ENCODE measurements around the gene RHBDL1.
A peak's percentile ranks its signal among the peaks of the same experiment; 100 is the strongest.

Gene RHBDL1

DNA sequence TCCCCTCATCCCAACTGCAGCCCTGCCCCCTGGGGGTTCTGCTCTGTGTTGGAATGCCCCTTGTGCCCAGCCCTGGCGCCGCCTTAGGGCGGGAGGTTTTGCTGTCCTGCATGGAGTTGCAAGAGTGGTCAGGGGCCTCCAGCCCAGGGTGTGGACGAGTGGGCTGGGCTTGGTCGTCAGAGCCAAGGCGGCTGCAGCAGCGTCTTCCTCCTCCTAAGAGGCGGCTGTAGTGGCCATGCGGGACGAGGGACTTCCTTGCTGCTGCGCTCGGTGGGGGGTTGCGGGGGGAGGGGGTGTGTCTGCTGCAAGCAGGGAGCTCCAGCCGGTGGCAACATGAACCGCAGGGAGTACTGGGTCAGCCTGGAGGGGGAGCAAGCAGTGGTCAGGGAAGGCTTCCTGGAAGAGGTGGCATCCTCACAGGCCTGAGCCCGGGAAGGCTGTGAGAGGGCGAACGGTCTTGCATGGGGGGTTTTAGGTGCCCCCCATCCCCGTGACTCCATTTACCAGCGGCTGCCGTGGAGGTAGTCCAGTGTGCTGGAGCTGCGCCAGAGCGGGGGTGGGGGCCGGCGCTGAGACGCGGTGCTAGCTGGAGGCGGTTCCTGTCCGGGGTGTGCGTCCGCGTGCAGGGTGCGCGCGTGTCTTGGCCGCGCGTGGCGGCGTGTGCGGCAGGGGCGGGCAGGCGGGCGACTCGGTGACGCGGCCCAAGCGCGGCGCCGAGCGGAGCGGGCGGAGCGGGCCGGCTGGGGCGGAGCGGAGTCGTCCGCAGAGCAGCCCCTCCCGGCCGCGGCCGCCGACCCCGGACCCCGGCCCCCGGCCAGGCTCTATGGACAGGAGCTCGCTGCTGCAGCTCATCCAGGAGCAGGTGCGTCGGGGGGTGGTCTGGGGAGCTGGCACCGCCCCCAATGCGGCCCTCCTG is at the start of gene RHBDL1:
RHBDL1 (plus strand) TSS at position 704 of the 916 bp plus-strand sequence; CDS start at position 824, 120 bp downstream.
- no peak for DNase-seq (ENCODE audit: low spot score)

DNA sequence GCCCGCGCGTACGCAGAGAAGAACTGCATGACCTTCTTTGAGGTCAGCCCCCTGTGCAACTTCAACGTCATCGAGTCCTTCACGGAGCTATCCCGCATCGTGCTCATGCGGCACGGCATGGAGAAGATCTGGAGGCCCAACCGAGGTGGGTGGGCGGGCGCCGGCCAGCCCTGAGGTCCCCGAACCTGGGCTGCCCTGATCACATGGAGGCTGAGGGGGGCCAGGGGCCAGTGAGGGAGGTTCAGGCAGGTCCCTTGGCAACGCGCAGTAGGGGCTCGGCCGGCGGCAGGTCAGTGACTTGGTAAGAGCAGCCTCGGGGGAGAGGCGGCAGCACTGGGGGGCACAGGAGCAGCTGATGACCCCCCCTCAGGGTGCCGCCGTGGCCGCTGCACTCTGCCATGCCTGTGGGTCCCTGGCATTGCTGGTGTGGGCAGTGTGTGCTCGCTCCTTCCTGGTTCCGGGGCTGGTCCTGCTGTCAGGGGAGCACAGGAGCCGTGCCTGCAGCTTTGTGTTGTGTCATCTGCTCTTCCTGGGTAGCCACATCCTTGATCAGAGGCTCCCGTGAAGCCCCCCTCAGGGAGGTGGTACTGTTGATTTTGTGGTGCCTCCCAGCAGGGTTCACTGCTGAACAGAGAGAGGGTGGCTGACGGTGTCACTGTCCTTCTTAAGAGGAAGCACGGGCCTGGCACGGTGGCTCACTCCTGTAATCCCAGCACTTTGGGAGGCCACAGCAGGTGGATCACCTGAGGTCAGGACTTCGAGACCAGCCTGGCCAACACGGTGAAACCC is 49.3 kb upstream of the RHBDL1 start:
- no peak for DNase-seq (ENCODE audit: low spot score)

DNA sequence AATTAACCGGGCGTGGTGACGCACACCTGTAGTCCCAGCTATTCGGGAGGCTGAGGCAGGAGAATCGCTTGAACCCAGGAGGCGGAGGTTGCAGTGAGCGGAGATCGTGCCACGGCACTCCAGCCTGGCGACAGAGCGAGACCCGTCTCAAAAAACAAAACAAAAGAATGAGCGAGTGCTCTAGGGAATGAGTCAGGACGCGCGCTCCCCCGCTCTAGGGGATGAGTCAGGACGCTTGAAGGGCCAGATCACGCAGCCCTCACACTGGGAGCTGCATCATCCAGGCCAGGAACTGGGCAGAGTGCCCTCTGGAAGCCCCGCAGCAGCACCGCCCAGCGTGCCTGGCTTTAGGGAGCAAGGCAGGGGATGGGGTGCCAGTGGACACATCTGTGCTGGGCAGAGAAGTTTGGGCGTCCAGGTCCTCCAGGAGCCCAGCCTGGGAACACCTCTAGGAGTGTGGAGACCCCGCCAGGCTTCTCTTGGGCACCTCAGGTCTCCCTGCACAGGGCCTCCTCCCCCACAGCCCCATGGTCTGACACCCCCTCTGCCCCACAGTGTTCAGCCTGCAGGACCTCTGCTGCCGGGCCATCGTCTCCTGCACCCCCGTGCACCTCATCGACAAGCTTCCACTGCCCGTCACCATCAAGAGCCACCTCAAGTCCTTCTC is 48.6 kb upstream of the RHBDL1 start:
- DNase-seq (ENCODE audit: low spot score), result peak; percentile 97

DNA sequence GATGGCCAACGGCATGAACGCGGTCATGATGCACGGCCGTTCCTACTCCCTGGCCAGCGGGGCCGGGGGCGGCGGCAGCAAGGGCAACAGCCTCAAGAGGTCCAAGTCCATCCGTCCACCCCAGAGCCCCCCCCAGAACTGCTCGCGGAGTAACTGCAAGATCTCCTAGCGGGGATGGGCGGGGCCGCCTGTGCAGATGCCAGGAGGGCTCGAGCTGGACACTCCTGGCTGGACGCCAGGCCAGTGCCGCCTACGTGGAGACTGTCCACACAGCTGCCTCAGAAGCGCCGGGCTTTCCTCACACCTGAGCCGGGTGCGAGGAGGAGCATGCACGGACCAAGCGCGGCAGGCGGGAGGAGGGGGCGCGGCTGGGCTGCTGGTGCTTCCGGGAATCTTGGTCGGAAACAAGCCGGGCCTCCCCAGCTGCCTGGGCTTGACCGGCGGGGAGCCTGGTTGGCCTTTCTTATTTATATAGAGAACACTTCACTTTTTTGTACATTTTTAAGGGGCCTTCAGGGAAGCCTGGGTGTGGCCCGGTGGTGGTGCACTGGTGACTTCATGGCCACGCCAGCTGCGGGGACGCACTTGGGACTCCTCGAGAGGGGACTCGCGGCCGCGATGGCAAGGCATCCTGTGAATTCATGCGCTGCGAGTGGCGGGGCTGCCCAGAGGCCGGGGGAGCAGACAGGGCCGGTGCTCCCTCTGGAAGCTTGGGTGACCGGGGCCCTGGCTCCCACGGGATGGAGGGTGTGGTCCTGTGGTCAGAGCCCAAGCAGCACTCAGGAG is 47.8 kb upstream of the RHBDL1 start:
- DNase-seq (ENCODE audit: low spot score), result no peak

DNA sequence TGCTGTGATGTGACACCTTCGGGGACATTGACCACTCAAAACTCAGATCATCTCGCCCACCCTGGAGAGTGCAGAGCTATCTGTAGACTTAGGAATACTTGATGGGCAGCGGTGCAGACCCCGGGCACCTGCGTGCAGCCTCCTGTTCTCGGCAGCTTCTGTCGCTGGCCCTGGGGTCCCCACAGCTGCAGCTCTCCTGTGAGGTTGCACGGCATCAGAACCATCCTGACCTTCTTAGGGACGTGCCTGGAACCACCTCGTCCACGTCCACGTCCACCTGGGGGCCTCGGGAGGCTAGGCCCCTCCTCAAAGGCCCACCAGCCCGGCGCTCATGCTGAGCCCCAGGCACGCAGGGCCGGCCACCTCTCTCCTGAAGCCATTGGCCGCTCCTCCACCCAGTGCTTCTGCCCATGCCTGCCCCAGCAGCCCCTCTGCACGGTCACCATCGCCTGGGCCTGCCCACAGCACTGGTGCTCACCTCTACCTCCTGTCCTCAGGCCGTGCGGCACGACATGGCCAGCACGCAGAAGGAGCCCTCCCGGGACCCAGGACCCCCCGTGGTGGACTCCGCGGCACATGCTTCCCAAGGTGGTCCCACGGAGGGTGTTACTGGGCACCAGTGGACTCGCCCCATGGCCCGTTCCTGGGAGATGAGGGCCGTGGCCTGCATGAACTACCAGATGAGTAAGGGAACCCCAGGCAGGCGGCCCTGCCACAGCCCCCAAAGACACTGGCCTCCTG is 47.0 kb upstream of the RHBDL1 start:
- DNase-seq (ENCODE audit: low spot score), result no peak

DNA sequence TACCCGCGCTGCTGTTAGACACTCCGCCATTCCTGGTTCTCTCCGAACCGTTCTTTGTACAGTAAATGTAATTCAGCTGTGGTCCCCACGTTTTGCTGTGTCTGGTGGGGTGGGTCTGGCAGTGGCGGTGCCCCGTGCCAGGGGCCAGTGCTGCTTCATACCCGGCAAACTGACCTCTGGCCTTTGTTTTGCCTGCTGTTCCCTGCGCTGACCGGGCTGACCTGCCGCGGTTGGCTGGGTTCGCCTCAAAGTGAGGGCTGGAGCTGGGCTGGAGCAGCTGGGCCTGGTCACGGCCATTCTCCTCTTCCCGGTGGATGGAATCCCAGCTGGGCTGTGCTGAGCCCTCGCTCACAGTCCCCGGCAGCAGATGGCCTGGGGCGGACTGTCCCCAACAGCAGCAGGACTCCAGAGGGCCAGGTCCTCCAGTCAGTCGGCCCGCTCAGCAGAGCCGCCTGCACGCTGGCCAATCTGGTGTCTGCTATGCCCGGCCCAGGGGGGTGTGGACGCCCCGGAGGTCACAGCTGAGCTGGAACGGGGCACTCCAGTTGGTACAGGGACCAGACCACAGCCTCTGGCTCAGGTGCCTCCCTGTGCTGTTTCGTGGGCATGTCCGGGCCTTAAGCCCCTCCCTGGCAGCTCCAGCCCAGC is 46.2 kb upstream of the RHBDL1 start:
- no peak for DNase-seq (ENCODE audit: low spot score)

DNA sequence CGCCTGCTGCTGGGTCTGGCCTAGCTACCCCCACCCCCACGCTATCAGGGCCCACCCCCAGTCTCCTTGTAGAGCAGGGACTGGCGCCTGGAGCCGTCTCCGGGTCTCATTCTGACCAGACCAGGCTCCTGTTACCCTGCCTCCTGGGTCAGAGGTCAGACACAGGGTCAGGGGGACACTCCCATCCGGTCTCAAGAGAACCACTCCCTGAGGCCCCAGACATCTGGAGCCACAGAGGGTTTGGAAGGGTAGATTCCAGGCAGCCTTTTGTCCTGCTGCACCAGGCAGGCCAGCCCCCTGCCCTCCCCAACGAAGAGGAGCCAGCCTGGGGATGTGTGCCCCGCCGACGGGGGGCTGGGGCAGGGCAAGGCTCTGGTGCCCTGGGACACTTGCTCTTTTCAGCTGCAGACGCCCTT is 45.6 kb upstream of the RHBDL1 start:
- no peak for DNase-seq (ENCODE audit: low spot score)

DNA sequence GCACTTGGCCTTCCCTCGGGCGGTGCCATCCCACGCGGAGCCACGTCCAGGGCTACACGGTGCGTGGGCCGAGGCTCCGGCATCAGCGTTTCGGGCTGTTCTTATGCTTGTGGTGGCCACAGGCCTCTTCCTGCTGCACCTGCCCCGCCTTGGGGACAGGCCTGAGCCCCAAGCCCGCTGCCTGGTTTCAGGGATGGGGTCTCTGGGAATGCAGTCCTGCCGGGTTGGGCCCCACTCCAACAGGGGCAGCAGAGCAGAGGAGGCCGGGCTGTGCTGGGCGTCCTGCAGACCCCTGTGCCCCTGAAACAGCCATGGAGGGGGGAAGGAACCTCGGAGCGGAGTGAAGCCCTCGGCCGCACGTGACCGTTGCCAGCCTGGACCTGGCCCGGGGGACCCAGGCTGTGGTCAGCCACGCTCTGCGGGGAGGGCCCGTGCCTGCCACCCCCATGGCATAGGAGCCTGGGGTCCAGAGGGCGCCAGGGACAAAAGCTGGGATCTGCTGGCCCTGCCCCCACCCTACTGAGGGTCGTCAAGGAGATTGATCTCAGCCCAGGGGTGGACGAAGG is 45.1 kb upstream of the RHBDL1 start:
- no peak for DNase-seq (ENCODE audit: low spot score)

DNA sequence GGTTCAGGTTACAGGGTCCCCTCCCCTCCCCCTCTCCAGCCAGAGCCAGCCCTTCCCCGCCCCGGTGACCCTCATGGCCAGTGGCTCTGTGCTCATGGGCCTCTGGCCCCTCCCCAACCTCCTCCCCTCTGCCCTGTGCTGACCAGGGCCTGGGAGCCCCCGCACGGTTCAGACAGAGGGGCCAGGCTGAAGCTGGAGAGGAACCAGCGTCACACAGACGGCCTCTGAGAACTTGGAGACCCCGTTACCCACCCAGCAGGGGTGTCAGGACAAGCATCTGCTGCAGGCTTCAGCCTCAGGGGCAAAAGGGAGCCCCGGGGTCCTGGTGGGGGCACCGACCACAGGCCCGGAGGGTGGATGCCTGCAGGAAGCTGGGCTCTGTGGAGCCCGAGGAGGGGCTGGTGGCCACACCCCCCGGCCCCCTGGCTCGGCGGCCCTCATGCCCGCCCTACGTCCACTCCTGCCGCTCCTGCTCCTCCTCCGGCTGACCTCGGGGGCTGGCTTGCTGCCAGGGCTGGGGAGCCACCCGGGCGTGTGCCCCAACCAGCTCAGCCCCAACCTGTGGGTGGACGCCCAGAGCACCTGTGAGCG is 44.6 kb upstream of the RHBDL1 start, which contains the start of gene WFIKKN1:
WFIKKN1 (plus strand) TSS at position 171 of the 591 bp plus-strand sequence; CDS start at position 440, 269 bp downstream.
- DNase-seq (ENCODE audit: low spot score), result no peak

DNA sequence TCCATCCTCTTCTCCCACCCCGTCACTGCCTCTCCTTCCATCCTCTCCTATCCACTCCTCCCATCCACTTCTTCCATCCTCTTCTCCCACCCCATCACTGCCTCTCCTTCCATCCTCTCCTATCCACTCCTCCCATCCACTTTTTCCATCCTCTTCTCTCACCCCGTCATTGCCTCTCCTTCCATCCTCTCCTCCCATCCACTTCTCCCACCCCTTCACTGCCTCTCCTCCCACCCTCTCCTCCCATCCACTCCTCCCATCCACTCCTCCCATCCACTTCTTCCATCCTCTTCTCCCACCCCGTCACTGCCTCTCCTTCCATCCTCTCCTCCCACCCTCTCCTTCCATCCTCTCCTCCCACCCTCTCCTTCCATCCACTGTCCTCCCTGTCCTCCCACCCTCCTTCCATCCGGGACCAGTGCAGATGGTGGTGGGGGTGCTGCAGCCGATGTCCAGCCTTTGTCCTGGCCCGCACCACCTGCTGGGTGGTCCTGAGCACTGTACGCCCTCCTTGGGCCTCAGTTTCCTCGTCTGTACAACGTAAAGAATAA is 43.6 kb upstream of the RHBDL1 start:
- DNase-seq (ENCODE audit: low spot score), result no peak

DNA sequence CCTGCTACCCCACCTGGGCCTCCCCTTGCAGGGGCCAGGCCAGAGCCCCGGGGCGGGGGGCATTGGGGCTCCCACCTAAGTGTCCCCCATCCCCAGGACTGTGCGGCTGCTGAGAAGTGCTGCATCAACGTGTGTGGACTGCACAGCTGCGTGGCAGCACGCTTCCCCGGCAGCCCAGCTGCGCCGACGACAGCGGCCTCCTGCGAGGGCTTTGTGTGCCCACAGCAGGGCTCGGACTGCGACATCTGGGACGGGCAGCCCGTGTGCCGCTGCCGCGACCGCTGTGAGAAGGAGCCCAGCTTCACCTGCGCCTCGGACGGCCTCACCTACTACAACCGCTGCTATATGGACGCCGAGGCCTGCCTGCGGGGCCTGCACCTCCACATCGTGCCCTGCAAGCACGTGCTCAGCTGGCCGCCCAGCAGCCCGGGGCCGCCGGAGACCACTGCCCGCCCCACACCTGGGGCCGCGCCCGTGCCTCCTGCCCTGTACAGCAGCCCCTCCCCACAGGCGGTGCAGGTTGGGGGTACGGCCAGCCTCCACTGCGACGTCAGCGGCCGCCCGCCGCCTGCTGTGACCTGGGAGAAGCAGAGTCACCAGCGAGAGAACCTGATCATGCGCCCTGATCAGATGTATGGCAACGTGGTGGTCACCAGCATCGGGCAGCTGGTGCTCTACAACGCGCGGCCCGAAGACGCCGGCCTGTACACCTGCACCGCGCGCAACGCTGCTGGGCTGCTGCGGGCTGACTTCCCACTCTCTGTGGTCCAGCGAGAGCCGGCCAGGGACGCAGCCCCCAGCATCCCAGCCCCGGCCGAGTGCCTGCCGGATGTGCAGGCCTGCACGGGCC is 42.8 kb upstream of the RHBDL1 start:
- no peak for DNase-seq (ENCODE audit: low spot score)

DNA sequence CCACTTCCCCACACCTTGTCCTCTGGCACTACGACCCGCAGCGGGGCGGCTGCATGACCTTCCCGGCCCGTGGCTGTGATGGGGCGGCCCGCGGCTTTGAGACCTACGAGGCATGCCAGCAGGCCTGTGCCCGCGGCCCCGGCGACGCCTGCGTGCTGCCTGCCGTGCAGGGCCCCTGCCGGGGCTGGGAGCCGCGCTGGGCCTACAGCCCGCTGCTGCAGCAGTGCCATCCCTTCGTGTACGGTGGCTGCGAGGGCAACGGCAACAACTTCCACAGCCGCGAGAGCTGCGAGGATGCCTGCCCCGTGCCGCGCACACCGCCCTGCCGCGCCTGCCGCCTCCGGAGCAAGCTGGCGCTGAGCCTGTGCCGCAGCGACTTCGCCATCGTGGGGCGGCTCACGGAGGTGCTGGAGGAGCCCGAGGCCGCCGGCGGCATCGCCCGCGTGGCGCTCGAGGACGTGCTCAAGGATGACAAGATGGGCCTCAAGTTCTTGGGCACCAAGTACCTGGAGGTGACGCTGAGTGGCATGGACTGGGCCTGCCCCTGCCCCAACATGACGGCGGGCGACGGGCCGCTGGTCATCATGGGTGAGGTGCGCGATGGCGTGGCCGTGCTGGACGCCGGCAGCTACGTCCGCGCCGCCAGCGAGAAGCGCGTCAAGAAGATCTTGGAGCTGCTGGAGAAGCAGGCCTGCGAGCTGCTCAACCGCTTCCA is 42.0 kb upstream of the RHBDL1 start:
- DNase-seq (ENCODE audit: low spot score), result no peak

DNA sequence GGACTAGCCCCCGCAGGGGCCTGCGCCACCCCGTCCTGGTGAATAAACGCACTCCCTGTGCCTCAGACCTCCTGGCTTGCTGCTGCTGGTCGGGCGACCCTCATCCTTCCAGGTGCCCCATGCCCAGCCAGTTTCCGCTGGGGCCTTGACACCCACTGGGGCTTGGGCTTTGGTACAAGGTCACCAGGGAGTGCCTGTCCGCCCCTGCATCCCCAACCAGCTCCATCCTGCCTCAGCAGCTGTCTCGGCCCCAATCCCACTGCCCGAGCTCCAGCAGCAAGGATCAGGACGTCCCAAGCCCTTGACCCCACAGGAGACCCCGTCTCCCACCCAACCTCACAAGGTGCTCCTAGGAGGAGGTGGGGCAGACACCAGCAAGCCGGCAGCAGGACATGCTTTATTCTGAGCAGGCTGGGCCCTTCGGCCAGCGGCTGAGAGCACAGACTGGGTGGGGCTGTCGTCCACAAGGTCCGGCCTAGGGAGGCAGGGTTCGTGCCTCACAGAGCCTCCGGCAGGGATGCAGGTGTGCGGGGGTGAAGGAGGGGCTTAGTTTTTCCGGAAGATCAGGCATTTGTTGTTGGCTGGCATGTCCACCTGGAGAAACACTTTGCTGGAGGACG is 41.3 kb upstream of the RHBDL1 start:
- no peak for DNase-seq (ENCODE audit: low spot score)

DNA sequence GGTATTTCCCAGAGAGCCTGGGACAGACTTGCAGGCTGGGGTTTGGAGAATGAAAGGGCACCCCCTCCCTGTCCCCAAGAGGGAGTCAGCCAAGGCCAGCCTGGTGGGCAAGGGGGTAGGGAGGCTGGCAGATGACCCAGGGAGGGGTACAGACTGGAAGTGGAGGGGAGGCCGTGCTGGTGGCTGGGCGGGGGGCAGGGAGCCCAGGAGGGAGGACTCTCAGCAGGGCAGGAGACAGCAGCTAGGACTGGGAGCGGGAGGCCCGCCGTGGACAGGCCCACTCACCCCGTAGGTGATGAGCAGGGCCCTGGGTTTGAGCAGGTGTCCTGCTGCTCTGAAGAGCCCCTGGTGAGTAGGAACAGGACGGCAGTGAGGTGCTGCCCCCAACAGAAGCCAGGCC is 40.5 kb upstream of the RHBDL1 start:
- DNase-seq (ENCODE audit: low spot score), result no peak

DNA sequence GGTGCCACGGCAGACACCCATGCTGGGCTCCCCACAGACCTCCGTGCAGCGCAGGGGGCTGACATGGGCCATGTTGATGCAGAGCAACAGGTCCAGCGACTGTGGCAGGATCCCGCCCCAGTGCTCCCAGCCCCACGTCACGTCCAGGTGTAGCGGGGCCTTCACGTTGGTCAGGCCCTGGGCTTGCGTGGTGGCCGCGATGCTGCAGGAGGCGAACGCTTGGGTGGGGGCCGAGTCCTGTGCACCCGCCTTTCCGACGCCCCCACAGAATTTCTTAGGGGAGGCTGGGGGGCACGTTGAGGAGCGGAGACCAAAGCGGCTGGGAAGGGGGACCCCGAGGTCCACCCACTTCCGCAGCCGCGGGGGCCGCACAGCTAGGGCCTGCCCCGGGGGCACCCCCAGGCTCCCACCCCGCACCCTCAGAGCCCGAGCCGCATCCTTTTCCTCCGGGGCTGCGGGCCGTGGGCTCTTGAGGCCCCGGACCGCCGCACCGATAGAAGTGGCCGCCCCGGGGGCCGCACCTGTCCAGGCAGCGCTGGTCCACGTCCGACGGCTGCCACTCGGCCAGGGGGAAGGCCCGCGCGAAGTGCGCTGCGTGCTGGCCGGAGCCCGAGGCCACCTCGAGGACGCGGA is 39.8 kb upstream of the RHBDL1 start:
- no peak for DNase-seq (ENCODE audit: low spot score)

DNA sequence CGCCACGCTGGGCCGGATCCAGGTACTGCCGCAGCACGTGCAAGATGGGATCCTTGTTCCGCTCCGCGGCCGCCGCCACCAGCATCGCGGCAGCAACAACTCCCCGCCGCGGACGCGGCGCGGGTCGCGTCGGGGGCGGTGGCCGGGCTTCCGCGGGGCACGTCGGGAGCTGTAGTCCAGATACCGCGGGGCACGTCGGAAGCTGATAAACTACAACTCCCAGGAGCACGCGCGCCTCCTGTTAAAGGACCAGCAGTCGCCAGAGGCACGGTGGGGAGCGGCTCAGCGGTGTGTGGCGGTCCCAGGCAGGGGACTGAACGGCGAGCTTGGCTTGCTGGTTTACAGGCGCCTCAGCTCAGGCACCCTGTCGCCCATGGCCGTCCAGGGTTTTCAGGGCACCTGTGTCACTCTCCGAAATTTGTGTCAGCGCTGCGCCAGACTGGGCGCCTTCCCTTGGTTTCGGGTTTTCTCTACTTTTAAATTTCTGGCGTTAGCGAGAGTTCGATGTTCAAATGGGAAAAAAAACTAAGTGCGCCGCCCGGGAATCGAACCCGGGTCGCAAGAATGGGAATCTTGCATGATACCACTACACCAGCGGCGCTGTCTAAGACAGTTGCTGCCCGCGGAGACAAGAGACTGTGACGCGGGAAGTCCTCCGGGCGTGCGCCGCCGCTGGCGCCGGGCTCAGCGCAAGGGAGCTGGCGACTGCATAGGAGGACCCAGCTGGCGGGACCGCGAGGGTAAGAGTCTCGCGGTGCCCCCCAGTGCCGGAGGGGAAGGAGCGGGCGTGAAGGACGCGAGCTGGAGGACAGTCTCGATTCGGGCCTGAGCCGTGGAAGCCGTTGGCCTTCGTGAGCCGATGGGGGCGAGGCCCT is 39.0 kb upstream of the RHBDL1 start, which contains the start of gene METTL26:
METTL26 (minus strand) TSS at position 100 of the 875 bp plus-strand sequence; CDS start at position 85, 15 bp downstream.
- DNase-seq (ENCODE audit: low spot score), result peak; percentile 95
